ENCODE results near the gene TMCC1. TPM values are rescaled to one million over a fixed set of nuclear protein-coding genes. Genes with fewer than 3 reads are reported as not detected.
A peak's percentile ranks its signal among the peaks of the same experiment; 100 is the strongest.
"Not testable (repeated sequence)": the region's sequence is repeated elsewhere in the genome, so short reads cannot be mapped to it uniquely, and the experiment has no call there.

Gene TMCC1
- total and polyA plus RNA-seq, 7 donors: 10.3 to 35.2 (median 27.6) TPM

DNA sequence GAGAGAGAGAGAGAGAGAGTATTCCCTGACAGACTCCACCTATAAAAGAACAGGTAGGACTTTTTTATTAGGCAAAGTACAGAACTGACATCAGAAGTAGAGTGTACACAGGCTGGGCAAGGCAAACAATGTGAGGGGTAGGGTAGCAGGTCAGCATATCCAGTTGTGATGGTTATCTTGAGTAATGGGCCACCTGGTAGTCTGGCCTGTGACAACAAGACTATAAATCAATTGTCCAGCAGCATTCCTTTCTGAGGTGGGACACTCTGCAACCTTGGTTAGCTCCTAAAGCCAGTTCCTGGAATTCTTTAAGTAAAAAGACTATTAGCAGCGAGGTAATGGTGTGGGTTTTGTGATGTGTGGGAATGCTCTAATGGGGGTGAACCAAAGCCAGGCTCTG is 14.9 kb upstream of the TMCC1 start:
- Histone ChIP-seq H3K27ac (no peak overlapping the region), H3K4me3 (no peak overlapping the region), H3K36me3 (no peaks in the 10 kb centered on the region), H3K27me3 (no peaks in the 10 kb centered on the region), H3K4me1 (no peaks in the 10 kb centered on the region), H3K9me3 (peaks cover 0 to 15% (median 3%) of the 10 kb centered on the region in 4 donors)
- 89 to 91% methylated on average over 1 of the region's 1 CpG for WGBS, 2 donors
- TF ChIP-seq, protein P1, sequence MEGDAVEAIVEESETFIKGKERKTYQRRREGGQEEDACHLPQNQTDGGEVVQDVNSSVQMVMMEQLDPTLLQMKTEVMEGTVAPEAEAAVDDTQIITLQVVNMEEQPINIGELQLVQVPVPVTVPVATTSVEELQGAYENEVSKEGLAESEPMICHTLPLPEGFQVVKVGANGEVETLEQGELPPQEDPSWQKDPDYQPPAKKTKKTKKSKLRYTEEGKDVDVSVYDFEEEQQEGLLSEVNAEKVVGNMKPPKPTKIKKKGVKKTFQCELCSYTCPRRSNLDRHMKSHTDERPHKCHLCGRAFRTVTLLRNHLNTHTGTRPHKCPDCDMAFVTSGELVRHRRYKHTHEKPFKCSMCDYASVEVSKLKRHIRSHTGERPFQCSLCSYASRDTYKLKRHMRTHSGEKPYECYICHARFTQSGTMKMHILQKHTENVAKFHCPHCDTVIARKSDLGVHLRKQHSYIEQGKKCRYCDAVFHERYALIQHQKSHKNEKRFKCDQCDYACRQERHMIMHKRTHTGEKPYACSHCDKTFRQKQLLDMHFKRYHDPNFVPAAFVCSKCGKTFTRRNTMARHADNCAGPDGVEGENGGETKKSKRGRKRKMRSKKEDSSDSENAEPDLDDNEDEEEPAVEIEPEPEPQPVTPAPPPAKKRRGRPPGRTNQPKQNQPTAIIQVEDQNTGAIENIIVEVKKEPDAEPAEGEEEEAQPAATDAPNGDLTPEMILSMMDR (IDR thresholded peaks at IDR 0.05): no peak
- no peak for TF ChIP-seq EP300 (IDR thresholded peaks at IDR 0.05)
- no peak for TF ChIP-seq POLR2A (IDR thresholded peaks at IDR 0.05)
- TF ChIP-seq POLR2AphosphoS5 (IDR thresholded peaks at IDR 0.05): no peak
- intact Hi-C loops (cut with DNase I): no loop called here
- DNase-seq: no peak

DNA sequence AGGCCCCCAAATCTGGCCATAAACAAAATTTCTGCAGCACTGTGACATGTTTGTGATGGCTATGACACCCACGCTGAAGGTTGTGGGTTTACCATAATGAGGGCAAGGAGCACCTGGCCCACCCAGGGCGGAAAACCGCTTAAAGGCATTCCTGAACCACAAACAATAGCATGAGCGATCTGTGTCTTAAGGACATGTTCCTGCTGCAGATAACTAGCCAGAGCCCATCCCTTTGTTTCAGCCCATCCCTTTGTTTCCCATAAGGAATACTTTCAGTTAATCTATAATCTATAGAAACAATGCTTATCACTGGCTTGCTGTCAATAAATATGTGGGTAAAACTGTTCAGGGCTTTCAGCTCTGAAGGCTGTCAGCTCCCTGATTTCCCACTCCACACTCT is 7.8 kb upstream of the TMCC1 start:
- WGBS, 2 donors: 89 to 96% methylated on average over 4 of the region's 4 CpGs
- H3K4me1 ChIP-seq; intact Hi-C loops (cut with DNase I); H3K4me3 ChIP-seq; H3K27me3 ChIP-seq; DNase-seq; H3K27ac ChIP-seq; H3K36me3 ChIP-seq; H3K9me3 ChIP-seq: not testable (repeated sequence)

DNA sequence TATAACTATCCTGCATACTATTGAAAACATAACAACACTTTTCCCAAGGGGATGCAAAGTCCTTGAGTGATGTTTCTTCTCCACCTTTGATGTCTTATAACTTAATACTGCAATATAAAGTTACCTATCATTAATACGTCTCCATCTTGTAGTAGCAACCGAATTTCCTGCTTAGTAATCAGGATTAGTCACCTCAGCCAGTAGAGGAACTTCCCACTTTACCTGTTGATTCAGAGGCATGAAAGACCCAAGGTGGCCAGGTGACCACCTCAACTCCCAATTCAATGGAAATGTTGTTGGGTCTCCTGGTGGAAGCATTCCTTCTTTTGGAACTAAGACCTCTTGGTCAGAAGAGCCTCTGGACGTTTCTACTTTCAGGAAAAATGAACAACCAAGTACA is 3.5 kb upstream of the TMCC1 start:
- DNase-seq: no peak
- no peak overlapping the region for H3K27ac ChIP-seq
- no peaks in the 10 kb centered on the region for H3K27me3 ChIP-seq
- H3K36me3 ChIP-seq: no peaks in the 10 kb centered on the region
- H3K9me3 ChIP-seq: no peaks in the 10 kb centered on the region
- TF ChIP-seq POLR2A (IDR thresholded peaks at IDR 0.05): no peak
- intact Hi-C loops (cut with DNase I): no loop called here
- 77 to 93% methylated on average over 3 of the region's 3 CpGs for WGBS, 2 donors
- H3K4me3 ChIP-seq: no peak overlapping the region
- H3K4me1 ChIP-seq: peaks cover 0 to 15% (median 10%) of the 10 kb centered on the region in 4 donors

DNA sequence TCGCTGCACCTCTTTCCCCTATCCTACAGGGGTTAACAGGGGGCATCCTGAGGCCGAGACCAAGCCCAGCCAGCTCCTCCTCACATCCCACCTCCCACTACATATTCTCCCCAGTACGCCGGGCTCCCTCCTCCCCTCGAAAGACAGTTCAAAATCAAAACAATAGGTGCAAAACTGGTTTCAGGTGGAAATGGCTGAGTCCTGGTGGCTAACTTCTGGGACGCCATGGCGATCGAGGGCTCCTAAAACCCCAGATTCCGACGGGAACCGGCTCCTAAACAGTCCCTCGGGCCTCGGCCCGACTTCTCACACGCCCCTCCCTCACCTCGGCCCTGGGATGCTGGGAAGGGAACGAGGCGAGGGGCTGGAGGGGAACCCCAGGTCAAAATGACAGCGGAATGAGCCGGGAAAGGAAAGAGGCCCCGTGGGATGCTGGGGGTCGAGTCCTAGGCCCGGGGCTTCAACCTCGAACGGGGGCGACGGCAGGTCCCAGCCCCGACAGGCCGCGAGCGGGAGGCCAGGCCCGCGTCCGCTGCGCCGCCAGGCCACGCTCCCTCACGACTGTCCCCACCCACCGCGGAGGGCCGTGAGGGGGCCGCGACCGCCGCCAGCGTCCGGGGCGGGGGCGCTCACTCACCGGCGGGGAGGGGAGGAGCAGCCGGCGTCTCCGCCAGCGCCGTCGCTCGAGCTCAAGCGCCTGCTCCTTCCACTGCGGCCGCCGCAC is 492 bp downstream of the TMCC1 start:
- peak overlapping the region; percentile 73 to 92 (median 82) for H3K4me3 ChIP-seq
- no peaks in the 10 kb centered on the region for H3K36me3 ChIP-seq
- TF ChIP-seq, protein P1 (IDR thresholded peaks at IDR 0.05): peak in 2 of 4 experiments; percentile 27 to 30
- no peak for TF ChIP-seq EP300 (IDR thresholded peaks at IDR 0.05)
- TF ChIP-seq POLR2AphosphoS5 (IDR thresholded peaks at IDR 0.05): peak in 2 of 4 donors; percentile 22 to 52
- TF ChIP-seq POLR2A (IDR thresholded peaks at IDR 0.05): no peak
- DNase-seq: peak; percentile 79
- no peaks in the 10 kb centered on the region for H3K9me3 ChIP-seq
- 0% methylated on average over 62 of the region's 62 CpGs for WGBS, 2 donors
- H3K4me1 ChIP-seq: peaks cover 0 to 50% (median 39%) of the 10 kb centered on the region in 4 donors
- H3K27ac ChIP-seq: peak overlapping the region; percentile 91 to 94 (median 92)
- no peaks in the 10 kb centered on the region for H3K27me3 ChIP-seq
- intact Hi-C loops (cut with DNase I): no loop called here

DNA sequence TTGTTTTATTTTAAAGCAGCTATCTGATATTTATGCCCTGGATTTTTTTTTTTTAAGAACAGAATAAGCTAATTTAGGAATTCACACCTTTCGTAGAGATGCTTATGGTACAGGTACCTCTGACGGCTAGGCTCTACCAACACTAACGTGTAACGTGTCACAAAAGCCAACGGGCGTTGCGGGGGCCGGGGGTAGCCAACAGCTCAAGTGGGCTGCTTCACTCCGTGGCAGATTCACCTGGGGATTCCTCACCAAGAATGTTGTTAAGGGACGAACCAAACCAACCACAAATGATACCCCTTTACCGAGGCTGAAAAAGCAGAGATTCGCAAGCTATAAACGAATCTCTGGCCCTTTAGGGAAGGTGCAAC is 1.0 kb downstream of the TMCC1 start:
- DNase-seq: no peak
- H3K36me3 ChIP-seq: no peaks in the 10 kb centered on the region
- peak overlapping the region; percentile 73 to 92 (median 82) for H3K4me3 ChIP-seq
- no peaks in the 10 kb centered on the region for H3K27me3 ChIP-seq
- peaks cover 0 to 54% (median 39%) of the 10 kb centered on the region in 4 donors for H3K4me1 ChIP-seq
- peak overlapping the region; percentile 91 to 94 (median 92) for H3K27ac ChIP-seq
- intact Hi-C loops (cut with DNase I): no loop called here
- no peaks in the 10 kb centered on the region for H3K9me3 ChIP-seq
- WGBS, 2 donors: 2 to 18% methylated on average over 13 of the region's 13 CpGs
- TF ChIP-seq, protein P1 (IDR thresholded peaks at IDR 0.05): no peak
- no peak for TF ChIP-seq POLR2AphosphoS5 (IDR thresholded peaks at IDR 0.05)
- no peak for TF ChIP-seq EP300 (IDR thresholded peaks at IDR 0.05)
- no peak for TF ChIP-seq POLR2A (IDR thresholded peaks at IDR 0.05)

DNA sequence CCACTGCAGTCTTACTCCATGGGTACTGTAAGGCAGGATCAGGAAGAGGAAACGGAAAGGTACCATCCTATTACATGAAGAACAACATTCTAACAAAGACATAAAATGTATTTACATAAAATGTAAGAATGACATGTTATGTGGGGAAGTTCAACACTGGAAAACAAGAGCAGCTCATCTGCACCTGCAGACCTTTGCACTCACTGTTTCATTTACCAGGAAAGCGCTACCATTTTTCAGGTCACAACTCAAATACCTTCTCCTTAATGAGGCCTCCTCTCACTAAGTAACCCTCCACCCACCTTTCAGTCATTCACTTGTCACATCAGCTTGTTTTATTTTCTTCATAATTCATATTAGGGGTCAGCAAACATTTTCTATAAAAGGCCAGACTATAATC is 2.6 kb downstream of the TMCC1 start:
- Histone ChIP-seq H3K4me1 (peaks cover 0 to 54% (median 39%) of the 10 kb centered on the region in 4 donors), H3K27me3 (no peaks in the 10 kb centered on the region), H3K9me3 (no peaks in the 10 kb centered on the region), H3K36me3 (no peaks in the 10 kb centered on the region), H3K27ac (peak overlapping the region in 2 of 4 donors; percentile 92 to 94), H3K4me3 (no peak overlapping the region)
- no peak for TF ChIP-seq EP300 (IDR thresholded peaks at IDR 0.05)
- TF ChIP-seq POLR2A (IDR thresholded peaks at IDR 0.05): no peak
- TF ChIP-seq, protein P1 (IDR thresholded peaks at IDR 0.05): no peak
- TF ChIP-seq POLR2AphosphoS5 (IDR thresholded peaks at IDR 0.05): no peak
- intact Hi-C loops (cut with DNase I): no loop called here
- DNase-seq: no peak
- WGBS, 2 donors: 47 to 66% methylated on average over 2 of the region's 2 CpGs
